HTERT RPE-1 (cell line): ENCODE data around the gene KCNH1.

Experiments
- in situ Hi-C: fragments of 300-500 bp; cut with MboI; formaldehyde crosslinking; loops from 4 replicates; pipeline ENCODE4 v1.14.3; 2020; ENCODE audit warnings: low sequenced_read_pairs

Gene KCNH1

DNA sequence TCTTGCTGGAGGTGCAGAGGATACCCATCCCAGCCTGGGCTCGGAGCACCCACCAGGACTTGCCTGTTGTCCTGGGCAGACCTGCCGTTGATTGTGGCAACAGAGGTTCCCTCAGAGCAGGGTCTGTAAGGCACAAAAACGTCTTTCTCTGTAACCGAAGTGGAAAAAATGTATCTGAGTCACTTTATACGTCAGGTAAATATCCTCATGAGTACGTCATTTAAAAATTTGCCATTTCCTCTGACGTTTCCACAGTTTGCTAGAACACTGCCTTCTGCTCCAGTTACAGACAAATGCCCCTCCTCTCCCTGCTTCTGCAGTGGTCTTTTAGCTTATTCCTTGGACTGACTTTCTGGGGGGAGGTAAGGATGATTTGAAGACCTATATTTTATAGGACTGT is 478.4 kb downstream of the KCNH1 start:
- in situ Hi-C loops: no loop called here

DNA sequence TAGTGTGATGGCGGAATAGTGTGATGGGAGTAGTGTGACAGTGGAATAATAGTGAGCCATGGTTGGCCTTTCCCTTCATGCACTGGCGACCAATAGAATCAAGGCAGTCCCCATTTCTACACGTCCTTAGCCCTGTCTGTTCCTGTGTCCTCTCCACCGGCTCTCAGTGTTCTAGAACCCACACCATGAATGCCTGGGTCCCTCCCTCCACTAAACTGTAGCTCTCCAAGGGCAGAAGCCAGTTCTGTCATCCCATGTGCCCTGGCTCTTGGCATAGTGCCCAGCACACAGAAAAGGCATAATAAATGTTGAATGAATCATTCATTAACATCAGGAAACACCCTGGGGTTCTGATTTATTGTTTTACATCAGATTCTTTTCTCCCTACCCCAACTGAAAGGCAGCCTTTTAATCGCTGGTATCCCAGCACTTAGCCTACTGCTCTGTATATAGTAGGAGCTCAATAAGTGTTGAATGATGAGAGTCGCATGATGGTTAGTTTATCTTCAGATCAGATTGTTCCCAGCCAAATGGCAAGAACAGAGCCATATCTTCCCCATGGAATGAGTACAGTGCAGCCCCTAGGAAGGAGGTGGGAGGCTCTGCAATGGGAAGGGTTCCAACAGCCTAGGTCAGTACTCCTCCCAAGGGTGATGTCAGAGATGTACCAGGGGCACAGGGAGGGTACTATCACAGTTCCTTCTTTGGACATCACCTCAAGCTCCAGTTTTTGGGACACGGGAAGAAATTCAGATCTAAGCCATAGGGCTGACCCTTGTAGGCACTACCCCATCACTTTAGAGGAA is 479.6 kb downstream of the KCNH1 start:
- in situ Hi-C loops: no loop called here

DNA sequence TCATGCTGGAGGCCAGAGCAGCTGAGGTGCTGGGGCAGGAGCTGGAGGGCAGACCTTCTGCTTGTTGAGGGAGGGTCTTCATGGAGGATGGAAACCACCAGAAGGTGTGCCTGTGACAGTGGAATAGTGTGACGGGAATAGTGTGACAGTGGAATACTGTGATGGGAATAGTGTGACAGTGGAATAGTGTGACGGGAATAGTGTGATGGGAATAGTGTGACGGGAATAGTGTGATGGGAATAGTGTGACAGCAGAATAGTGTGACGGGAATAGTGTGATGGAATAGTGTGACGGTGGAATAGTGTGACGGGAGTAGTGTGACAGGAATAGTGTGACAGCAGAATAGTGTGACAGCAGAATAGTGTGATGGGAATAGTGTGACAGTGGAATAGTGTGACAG is 480.2 kb downstream of the KCNH1 start:
- in situ Hi-C loops: no loop called here

DNA sequence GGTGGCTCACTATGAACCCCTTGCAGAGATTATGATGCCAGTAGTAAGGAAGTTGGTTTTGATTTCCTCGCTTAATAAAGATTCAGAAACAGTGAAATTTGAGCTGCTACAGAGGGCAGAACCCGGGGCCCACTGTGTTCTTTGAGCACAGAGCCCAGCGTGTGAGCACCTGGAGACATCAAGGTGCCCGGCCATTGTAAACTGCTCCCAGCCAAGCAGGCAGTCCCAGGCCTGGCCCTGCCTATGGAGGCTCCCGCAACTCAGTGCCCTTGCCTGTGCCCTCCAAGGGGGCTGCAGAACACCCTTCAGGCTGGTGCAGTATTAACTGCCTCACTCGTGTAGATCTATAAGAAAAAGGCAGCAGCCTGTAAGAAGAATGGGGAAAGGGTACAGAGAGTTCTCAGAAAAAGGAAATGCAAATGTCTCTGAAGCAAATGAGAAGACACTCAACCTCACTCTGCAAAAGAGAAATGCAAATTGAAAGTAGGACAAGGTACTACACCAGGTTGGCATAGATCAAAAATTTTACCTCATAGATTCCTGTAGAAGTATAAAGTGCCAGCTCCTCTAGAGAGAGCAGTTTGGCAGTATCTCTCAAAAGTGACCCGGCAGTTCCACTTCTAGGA is 481.5 kb downstream of the KCNH1 start:
- in situ Hi-C loops: no loop called here

DNA sequence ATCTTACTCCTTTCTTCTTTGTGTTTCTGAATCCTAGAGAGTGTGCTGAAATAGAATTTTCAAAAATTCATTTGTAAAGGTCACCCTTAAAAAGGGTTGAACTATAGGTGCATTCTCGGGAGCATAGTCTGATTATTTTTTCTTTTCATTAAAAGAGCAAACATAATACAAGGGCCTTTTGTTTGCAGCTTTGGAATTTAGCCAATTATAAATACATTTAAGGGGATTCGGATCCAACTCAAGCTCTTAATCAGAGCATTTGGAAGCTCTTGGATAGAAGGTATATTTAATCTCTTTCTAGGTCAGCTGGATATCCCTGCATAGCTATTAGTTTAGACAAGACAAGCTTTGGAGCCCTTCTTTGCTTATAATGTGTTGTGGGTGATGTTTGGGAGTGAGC is 483.5 kb downstream of the KCNH1 start:
- in situ Hi-C loops: no loop called here

DNA sequence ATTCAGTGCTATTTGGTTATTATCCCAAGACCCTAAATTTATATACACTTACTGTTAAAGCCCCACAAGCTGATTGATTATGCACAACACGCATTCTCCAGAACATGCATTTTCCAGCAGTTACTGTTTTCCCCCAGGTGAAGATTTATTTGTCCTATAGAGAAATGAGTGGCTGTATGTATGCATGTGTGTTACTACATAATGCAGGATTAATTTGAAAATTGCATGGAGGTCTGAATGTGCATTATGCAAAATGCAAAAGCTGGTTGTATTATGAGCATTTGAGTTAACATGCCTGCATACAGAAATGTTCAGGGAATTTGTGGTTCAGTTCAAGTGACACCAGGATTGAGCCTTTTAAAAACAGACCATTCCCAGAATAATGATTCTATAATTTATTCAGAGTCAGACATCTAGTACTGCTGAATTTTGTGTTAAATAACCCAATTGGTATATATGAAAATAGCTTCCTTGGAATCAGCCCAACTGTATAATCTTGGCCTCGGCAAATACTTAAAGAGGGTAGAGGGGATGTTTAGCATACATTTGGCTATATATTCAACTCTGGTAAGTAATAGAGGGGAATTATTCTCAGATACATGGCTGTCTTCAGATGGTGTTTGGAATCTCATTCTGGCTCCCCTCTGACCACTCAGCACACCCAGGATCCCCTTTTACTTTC is 485.2 kb downstream of the KCNH1 start:
- in situ Hi-C loops: no loop called here

DNA sequence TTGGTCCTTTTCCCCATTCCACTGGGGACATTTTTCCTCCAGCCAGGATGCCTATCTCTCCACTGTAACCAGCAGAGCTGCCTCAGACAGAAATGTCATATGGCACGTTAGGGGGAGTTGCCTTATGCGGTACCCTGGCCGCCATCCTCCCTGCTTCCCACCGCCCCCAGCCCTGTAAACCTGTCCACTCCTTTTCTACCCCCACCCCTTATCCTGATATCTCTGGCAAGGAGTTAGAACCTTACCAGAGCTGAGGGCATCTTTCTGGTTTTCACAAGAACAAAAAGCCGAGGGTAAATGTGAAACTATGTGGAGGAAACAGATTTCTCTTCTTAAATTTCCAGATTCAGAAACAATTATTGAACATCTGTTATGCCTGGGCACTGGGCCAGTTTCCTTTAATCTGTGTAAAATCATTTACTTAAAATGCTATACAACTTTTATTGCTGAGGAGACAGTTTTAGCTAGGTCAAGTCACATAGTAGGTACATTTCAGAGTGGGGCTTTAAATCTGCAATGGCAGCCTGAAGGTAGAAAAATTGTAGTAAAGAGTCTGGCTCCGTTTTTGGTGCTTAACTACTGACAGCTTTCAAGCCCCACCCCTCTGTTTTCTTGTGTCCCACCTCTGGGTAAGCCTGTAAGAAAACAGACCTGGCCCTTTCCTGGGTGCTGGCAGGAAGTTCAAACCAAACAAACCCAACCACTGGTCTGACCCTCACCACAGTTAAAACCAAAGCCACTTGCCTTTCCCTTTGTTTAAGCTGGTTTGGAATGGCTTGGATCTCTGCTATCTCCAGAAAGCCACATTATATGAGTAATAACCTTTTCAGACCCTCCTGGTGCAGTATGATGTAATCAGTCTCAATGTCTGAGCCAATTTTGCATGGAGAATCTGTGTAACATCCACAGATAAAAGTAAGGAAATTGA is 486.3 kb downstream of the KCNH1 start:
- in situ Hi-C loops: no loop called here

DNA sequence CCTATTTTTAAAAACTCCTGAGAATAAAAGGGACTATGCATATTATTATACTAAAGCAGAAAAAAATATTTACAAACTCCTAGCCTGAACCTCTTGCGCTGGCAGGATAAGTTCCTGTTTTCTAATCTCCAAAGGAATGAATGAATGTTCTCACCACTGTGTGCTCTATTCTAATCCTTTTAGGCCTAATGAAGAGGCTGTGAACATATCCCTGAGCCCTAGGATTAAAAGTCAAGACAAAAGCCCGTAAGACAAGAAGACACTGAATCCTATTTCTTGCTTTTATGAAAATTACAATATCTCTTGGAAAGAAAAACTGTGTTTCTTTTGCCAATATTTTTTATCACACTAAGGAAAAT is 487.7 kb downstream of the KCNH1 start:
- in situ Hi-C loops: no loop called here

DNA sequence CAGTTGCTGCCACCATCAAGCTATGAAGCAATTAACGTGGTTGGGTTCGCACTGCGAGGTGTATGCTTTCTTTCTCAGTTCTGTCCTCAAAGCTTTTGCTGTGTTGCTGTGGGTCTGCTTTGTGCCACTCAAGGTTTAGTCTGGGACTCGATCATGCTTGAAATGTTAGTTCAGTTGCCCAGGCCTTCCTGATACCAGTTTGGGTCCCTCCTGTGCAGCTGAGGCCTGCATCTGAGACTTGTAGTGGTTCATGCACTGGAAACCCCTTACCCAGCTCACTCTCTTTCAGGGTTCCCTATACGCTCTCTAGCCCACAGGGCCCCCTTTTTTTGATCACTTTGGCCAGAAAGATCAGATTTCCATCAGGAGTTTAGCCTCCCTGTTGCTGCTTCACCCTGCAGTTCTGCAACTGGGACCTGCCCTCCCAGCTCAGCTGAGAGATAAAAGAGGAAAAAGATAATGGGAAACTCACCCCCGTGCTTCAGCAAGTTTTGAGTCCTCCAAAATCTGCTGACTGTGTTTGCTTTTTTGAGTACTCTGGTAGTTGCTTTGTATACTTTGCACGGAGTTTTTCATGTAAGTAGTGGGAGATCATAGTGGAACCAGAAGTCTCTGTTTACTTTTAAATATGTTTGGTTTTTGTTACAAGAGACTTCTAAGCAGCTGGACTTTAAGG is 488.2 kb downstream of the KCNH1 start:
- in situ Hi-C loops: no loop called here

DNA sequence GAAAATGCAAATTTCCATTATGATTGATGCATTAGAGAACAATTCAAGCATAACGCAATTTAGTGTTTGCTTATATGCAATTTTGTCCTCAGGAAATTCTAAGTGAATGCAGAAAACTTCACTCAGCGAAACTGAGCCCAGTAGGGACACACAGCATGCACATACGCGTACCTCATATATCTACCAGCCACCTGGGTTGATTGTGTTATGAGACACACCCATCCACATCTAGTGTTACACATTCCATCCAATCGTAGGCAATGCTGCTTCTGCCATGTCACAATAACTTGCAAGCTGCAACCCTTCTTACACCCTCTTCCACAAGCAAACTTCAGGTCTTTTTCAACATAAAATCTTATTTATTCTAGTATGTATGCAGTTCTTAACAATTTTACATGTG is 492.4 kb downstream of the KCNH1 start:
- in situ Hi-C loops: no loop called here

DNA sequence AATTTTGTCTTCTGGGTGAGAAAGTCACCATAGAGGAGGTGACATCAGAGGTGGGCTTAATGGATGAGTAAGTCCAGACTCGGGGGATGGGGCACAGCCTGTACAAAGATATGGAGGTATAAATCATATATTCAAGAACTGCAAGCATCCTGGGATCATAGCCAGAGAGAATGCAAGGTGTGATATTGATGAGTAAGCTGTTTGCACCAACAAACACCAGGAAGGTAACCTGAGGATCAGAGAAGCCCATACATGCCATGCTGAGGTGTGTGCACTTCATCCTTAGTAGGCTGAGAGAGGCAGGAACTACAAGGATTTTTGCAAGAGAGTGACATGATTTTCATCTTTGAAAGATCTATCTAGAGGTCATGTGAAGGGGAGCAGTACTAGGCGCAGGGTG is 498.8 kb downstream of the KCNH1 start:
- in situ Hi-C loops: no loop called here

DNA sequence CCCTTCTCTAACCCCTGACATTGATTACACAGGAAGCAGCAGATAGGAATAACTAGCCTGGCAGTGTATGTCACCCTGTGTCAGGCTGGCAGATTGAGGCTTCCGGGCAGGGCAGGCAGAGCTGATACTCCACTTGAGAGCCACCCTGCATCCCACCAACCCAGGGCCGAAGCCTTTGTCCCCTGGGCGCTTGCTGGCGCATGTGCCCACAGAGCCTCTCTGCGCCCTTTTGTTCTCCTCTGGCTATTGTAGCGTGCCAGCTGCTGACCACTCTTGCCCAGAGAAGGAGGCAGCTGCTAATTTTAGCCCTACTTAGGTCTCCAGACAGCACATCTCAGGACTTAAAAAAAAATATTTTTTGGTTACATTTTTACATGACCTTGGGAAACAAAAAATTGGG is 500.3 kb downstream of the KCNH1 start:
- in situ Hi-C loops: no loop called here

DNA sequence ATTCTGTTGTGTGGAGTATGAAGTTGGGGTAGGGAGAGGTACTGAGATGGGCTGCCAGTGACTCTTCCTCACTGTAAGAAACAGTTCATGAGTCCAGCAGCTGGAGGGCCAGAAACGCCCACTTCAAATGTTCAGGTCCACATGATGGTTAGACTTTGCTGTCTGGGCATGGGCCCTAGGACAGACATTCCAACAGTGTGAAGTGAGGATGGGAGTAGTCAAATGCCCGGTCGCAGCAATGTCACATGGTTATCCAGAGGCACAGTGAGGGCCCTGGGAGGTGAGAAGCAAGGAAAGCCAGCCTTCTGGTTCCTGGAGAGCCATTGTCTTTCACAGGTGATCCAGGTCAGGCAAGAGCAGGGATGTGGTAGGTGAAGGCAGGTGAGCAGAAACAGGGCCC is 500.8 kb downstream of the KCNH1 start:
- in situ Hi-C loops: no loop called here

DNA sequence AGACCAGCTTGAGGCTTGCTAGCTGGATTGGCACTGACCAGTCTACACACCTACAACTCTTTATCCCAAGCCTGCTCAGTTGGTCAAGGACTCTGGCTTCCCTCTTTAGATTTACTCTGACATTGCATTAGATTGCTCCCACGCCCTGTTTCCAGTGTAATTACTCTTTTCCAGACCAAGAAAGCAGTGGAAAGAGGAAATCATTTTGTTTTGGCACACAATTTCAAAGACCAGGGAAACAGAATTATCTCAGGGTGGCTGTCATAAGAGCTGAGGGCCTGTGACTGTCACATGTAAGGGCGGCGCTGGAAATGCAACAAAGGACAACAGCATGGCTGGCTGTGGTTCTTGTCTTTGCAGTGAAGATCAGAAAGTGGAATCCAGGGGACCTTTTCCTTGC is 502.5 kb downstream of the KCNH1 start:
- in situ Hi-C loops: no loop called here

DNA sequence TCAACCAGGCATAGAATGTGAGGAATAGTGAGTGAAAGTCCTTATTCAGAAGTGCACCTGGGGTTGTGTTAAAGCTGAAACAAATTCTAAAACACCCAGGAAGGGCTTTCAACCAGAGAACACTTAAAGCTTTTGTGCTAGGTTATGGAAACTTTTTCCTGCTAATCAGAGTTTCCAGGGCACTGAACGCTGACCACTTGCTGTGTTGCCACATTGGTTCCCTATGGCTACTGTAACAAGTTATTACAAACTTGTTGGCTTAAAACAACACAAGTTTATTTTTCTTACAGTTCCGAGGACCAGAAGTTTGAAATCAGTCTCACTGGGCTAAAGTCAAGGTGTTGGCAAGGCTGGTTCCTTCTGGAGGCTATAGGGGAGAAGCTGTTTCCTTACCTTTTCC is 504.7 kb downstream of the KCNH1 start:
- in situ Hi-C loops: no loop called here

DNA sequence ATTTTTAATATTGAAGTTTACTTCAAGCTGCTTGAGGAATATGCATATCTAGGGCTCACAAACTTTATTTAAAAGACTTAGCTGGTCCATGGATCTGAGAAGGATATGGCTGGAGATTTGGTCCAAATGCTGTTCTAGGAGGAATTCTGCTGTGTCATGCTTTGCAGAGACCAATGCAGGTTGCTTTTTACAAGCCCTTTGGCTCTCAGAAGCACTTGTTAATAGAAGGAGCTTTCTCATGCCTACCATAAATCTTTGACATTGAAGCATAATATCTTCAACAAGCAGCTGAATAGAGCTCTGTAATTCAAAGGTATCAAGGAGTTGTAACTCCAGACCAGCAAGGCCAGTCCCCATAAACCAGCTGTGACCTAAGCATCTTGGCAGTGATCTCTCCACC is 506.2 kb downstream of the KCNH1 start:
- in situ Hi-C loops: no loop called here
